ENCODE data around the gene RERE. TPM values are rescaled to one million over a fixed set of nuclear protein-coding genes. Genes with fewer than 3 reads are reported as not detected.

RERE gene
- total RNA-seq, 1 experiment from 2014 or later: 14.9 TPM

GRCh38 chr1:8311068-8311718 is 506.2 kb downstream of the RERE start:
- no peak for DNase-seq (ENCODE audit: low read depth)

DNA sequence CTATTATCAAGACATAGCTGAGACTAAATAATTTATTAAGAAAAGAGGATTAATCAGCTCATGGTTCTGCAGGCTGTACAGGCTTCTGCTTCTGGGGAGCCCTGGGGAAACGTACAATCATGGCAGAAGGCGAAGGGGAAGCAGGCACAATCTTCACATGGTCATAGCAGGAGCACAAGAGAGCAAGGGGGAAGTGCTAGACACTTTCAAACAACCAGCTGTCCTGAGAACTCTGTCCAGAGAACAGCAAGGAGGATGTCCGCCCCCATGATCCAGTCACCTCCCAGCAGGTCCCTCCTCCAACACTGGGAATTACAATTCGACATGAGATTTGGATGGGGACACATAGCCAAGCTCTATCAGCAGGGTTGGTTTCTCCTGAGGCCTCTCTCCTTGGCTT is 509.8 kb downstream of the RERE start:
- no peak for DNase-seq (ENCODE audit: low read depth)

DNA sequence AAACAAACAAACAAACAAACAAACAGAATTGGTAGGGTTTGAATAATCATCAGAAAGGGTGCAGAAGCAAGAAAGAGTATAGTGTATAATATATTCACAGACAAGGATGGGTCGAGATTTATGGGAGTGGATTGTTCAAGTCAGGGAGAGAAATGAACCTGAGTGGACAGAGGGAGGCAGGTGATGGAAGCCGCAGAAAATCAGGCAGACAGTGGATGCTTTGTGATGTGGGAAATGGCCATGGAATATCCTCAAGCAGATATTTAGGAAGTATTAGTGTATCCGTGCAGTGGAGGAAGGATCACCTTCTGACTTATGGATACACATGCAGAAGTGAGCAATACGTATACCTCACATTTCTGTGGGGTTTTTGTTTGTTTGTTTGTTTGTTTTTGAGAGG is 513.6 kb downstream of the RERE start:
- no peak for DNase-seq (ENCODE audit: low read depth)

DNA sequence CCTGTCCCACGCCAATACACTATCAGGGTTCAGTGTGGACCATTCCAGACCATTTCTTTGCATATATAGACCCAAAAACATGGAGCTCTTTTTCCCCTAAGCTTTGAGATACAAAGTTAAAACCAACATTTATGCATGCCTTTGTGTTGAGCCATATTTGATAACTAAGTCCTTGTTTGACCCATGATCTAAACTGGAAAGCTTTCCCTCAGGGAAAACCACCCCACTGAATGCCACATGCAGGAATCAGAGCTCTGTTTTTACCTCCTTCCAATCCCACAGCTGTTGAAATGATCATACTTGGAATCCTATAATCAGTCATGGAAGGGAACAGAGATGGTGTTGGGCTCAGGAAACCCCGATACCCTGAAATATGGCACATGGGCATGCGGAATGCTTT is 514.3 kb downstream of the RERE start:
- peak; percentile 36 for DNase-seq (ENCODE audit: low read depth)

Other genes with a start within 250 kb of the RERE start
- 3,733 and 4,039 TPM in 2 replicates for gene ENO1, start 61.0 kb upstream of the RERE start, total RNA-seq (2014; rRNA removed; shearing (Covaris generic))
- gene CA6, start 128.2 kb upstream of the RERE start, total RNA-seq (2014; rRNA removed; shearing (Covaris generic)): not detected in 2 replicates
- gene SLC2A7, start 208.8 kb upstream of the RERE start, total RNA-seq (2014; rRNA removed; shearing (Covaris generic)): not detected in 2 replicates